ENCODE measurements around the gene GPM6B. TPM values are rescaled to one million over a fixed set of nuclear protein-coding genes. Genes with fewer than 3 reads are reported as not detected.

The GPM6B gene
- 10 to 100 TPM; 10.7 to 31.1 (median 21.4) TPM for polyA plus RNA-seq (ENCODE audit: insufficient read length in 4 of 4)

GRCh38 chrX:13816643-13817627 lies at the start of gene GPM6B:
Gene GPM6B (minus strand): TSS chrX:13817093. CDS start chrX:13816904, 189 bp downstream.
- no peak for DNase-seq (ENCODE audit: low read depth in 4 of 4, low spot score in 3 of 4)

GRCh38 chrX:13864264-13864663 lies 47.4 kb upstream of the GPM6B start:
- no peak for DNase-seq (ENCODE audit: low read depth in 4 of 4, low spot score in 3 of 4)

GRCh38 chrX:13863324-13863723 lies 46.4 kb upstream of the GPM6B start:
- no peak for DNase-seq (ENCODE audit: low read depth in 4 of 4, low spot score in 3 of 4)

GRCh38 chrX:13859724-13860123 lies 42.8 kb upstream of the GPM6B start:
- no peak for DNase-seq (ENCODE audit: low read depth in 4 of 4, low spot score in 3 of 4)

GRCh38 chrX:13857804-13858203 lies 40.9 kb upstream of the GPM6B start:
- DNase-seq (ENCODE audit: low read depth in 4 of 4, low spot score in 3 of 4) = no peak

GRCh38 chrX:13855689-13856450 lies 39.0 kb upstream of the GPM6B start:
- no peak for DNase-seq (ENCODE audit: low read depth in 4 of 4, low spot score in 3 of 4)

GRCh38 chrX:13854003-13854402 lies 37.1 kb upstream of the GPM6B start:
- no peak for DNase-seq (ENCODE audit: low read depth in 4 of 4, low spot score in 3 of 4)

- no peak for DNase-seq (ENCODE audit: low read depth in 4 of 4, low spot score in 3 of 4)
Measured at GRCh38 chrX:13852001-13852695, 35.3 kb upstream of the GPM6B start.

GRCh38 chrX:13845721-13846378 lies 29.0 kb upstream of the GPM6B start:
- no peak for DNase-seq (ENCODE audit: low read depth in 4 of 4, low spot score in 3 of 4)

GRCh38 chrX:13843150-13843721 lies 26.3 kb upstream of the GPM6B start:
- DNase-seq (ENCODE audit: low read depth in 4 of 4, low spot score in 3 of 4) = no peak

GRCh38 chrX:13840121-13840520 lies 23.2 kb upstream of the GPM6B start:
- DNase-seq (ENCODE audit: low read depth in 4 of 4, low spot score in 3 of 4) = no peak

- no peak for DNase-seq (ENCODE audit: low read depth in 4 of 4, low spot score in 3 of 4)
Measured at GRCh38 chrX:13837290-13837745, 20.4 kb upstream of the GPM6B start.

GRCh38 chrX:13836575-13836974 lies 19.7 kb upstream of the GPM6B start:
- no peak for DNase-seq (ENCODE audit: low read depth in 4 of 4, low spot score in 3 of 4)

- DNase-seq (ENCODE audit: low read depth in 4 of 4, low spot score in 3 of 4) = no peak
Measured at GRCh38 chrX:13835825-13836224, 18.9 kb upstream of the GPM6B start.

GRCh38 chrX:13834355-13834754 lies 17.5 kb upstream of the GPM6B start:
- DNase-seq (ENCODE audit: low read depth in 4 of 4, low spot score in 3 of 4) = no peak

- no peak for DNase-seq (ENCODE audit: low read depth in 4 of 4, low spot score in 3 of 4)
Measured at GRCh38 chrX:13829983-13830382, 13.1 kb upstream of the GPM6B start.

- DNase-seq (ENCODE audit: low read depth in 4 of 4, low spot score in 3 of 4) = no peak
Measured at GRCh38 chrX:13828392-13828791, 11.5 kb upstream of the GPM6B start.

- no peak for DNase-seq (ENCODE audit: low read depth in 4 of 4, low spot score in 3 of 4)
Measured at GRCh38 chrX:13827298-13828090, 10.6 kb upstream of the GPM6B start.

- no peak for DNase-seq (ENCODE audit: low read depth in 4 of 4, low spot score in 3 of 4)
Measured at GRCh38 chrX:13826770-13827169, 9.9 kb upstream of the GPM6B start.

Measured in left renal pelvis (tissue), 4 donors.